Spleen (tissue), 11 donors: ENCODE results near the gene RGS19. TPM values are rescaled to one million over a fixed set of nuclear protein-coding genes. Genes with fewer than 3 reads are reported as not detected.

Source experiments
- DNase-seq: peaks from one replicate; pipeline ENCODE4 v3.0.0-alpha.2; 2020
- H3K27ac ChIP-seq, 8 donors: fragments of 200-600 bp; sonication (generic) in 7 of 8; 1 replicate in 4 of 8; 2 replicates in 4 of 8; pipeline versions ENCODE4 v1.5.0 to v1.8.0; 2016 to 2021; ENCODE audit warnings: inconsistent platforms in 4 of 8, mild to moderate bottlenecking in 4 of 8, moderate library complexity in 1 of 8
- H3K27me3 ChIP-seq, 7 donors: fragments of 200-600 bp; sonication (generic) in 6 of 7; replicated peaks in 1 of 7; 1 replicate in 4 of 7; 2 replicates in 3 of 7; pipeline versions ENCODE4 v1.5.0 to v1.8.0; 2016 to 2021; ENCODE audit warnings: inconsistent platforms in 3 of 7, mild to moderate bottlenecking in 1 of 7
- H3K36me3 ChIP-seq, 6 donors: fragments of 200-600 bp; sonication (generic) in 5 of 6; 1 replicate in 4 of 6; 2 replicates in 2 of 6; pipeline versions ENCODE4 v1.5.0 to v1.8.0; 2016 to 2021; ENCODE audit warnings: inconsistent platforms in 2 of 6
- H3K4me1 ChIP-seq, 6 donors: fragments of 200-600 bp; sonication (generic) in 5 of 6; 1 replicate in 3 of 6; 2 replicates in 3 of 6; pipeline versions ENCODE4 v1.5.0 to v1.8.0; 2016 to 2021; ENCODE audit warnings: inconsistent platforms in 3 of 6
- H3K4me3 ChIP-seq, 8 donors: fragments of 200-600 bp; sonication (generic) in 7 of 8; 1 replicate in 4 of 8; 2 replicates in 4 of 8; pipeline versions ENCODE4 v1.5.0 to v1.8.0; 2016 to 2021; ENCODE audit warnings: inconsistent platforms in 4 of 8, mild to moderate bottlenecking in 4 of 8, moderate library complexity in 2 of 8
- H3K9me3 ChIP-seq, 8 donors: fragments of 200-600 bp; sonication (generic) in 7 of 8; 1 replicate in 4 of 8; 2 replicates in 4 of 8; pipeline versions ENCODE4 v1.5.0 to v1.8.0; 2016 to 2021; ENCODE audit warnings: inconsistent platforms in 4 of 8
- CTCF ChIP-seq, 11 experiments: fragments of 200-600 bp in 7 of 11; fragments of 450-650 bp in 4 of 11; sonication (generic) in 4 of 11; IDR thresholded peaks in 8 of 11; conservative IDR thresholded peaks in 3 of 11; 1 replicate in 7 of 11; 2 replicates in 4 of 11; pipeline versions ENCODE4 v1.4.0 to v1.8.0; 2016 to 2021; ENCODE audit warnings: antibody characterized with exemption in 11 of 11, inconsistent platforms in 4 of 11, mild to moderate bottlenecking in 1 of 11
- POLR2A ChIP-seq, 3 donors: fragments of 450-650 bp; IDR thresholded peaks; one replicate each; pipeline ENCODE4 v1.5.1; 2017; ENCODE audit warnings: antibody characterized with exemption in 3 of 3, mild to moderate bottlenecking in 1 of 3
- POLR2AphosphoS5 ChIP-seq, 3 donors: sonication (generic); formaldehyde crosslinking; IDR thresholded peaks; one replicate each; pipeline ENCODE4 v1.5.1; 2017; ENCODE audit warnings: antibody characterized with exemption in 3 of 3
- WGBS, 5 donors: extraction: QIAGEN DNeasy Blood & Tissue Kit in 3 of 5; methylation state at CpG; one replicate each; pipeline versions ENCODE4 v1.1.5 to v1.1.7; 2013 to 2018; 5-methylcytosine and 5-hydroxymethylcytosine counted together
- intact Hi-C: fragments of 100-400 bp; cut with DNase I; formaldehyde crosslinking; loops from one replicate; pipeline ENCODE4 v1.15.0; 2023; ENCODE audit warnings: low total_unique reads
- polyA plus RNA-seq, 3 donors: library from polyadenylated mRNA; stranded (reverse); fragments of 200-250 nt; gene quantifications; one replicate each; pipeline ENCODE4 v1.2.1, GENCODE V29; 2013
- total RNA-seq, 7 donors: library from RNA; depleted of rRNA in 3 of 7; stranded (reverse); fragments of >200 nt in 3 of 7; fragmentation: NEBNext Ultra II Directional in 4 of 7; extraction: Animal tissue kit (Norgen Biotek cat#: 25700) in 4 of 7; gene quantifications; one replicate each; pipeline versions ENCODE4 v1.1.0 to v1.2.1, GENCODE V29; 2016 to 2021
- donor health status: healthy with polysubstance abuse.
- donor health status: DM: no; HTN: no; CAD: no; lungs with moderate emphysema.
- donor health status: DM: no; HTN: no; CAD: no.
- donor health status: Bipolar disorder and iron deficiency.
- donor health status: healthy.
- donor health status: DM: no; HTN: no; CAD: no.
- donor health status: DM: yes; HTN: yes; CAD: no.

RGS19 gene
- total and polyA plus RNA-seq, 10 donors: 80.4 to 186 (median 102) TPM

GRCh38 chr20:64032706-64033624 is 46.4 kb downstream of the RGS19 start:
- peaks cover 4 to 48% (median 29%) of the 10 kb centered on the region in 6 donors for H3K4me1 ChIP-seq
- TF ChIP-seq CTCF (IDR thresholded peaks at IDR 0.05 in 8 of 11, conservative IDR thresholded peaks at IDR 0.05 in 3 of 11) (no peak), POLR2A (IDR thresholded peaks at IDR 0.05) (no peak), POLR2AphosphoS5 (IDR thresholded peaks at IDR 0.05) (peak in 1 of 3 donors; percentile 42)
- H3K27me3 ChIP-seq: peaks cover 0 to 17% (median 3%) of the 10 kb centered on the region in 7 donors
- H3K4me3 ChIP-seq: no peak overlapping the region
- DNase-seq: peak; percentile 74
- no peak overlapping the region for H3K27ac ChIP-seq
- 88 to 94% (median 92%) methylated on average over 29 to 31 of the region's 31 CpGs for WGBS, 5 donors
- peaks cover 2 to 78% (median 67%) of the 10 kb centered on the region in 6 donors for H3K36me3 ChIP-seq
- H3K9me3 ChIP-seq: no peaks in the 10 kb centered on the region
- intact Hi-C loops: loop anchor here (10.0 kb wide), 1 partner anchor 48 kb away; the partner anchor contains the start of gene PRPF6

DNA sequence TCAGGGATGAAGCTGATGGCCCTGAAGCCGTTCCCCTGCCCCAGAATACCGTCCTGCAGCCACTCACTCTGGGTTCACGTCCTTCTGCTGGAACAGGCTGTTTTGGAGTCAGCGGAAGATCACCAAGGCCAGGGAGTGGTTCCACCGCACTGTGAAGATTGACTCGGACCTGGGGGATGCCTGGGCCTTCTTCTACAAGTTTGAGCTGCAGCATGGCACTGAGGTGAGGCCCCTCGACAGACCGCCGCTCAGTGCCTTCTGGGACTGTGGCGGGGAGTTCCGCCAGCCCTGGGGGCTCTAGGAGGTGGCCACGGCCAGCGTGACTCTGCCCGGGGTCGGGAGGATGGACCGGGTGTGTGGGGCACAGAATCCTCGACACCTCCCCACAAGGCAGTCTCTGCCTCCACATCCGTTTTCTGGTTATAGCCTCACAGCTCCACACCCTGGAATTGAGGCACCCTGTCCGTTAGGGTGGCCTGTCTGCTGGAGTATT is 47.5 kb downstream of the RGS19 start:
- WGBS, 5 donors: 89 to 94% (median 92%) methylated on average over 13 to 19 of the region's 19 CpGs
- H3K4me1 ChIP-seq: peaks cover 0 to 37% (median 20%) of the 10 kb centered on the region in 6 donors
- H3K4me3 ChIP-seq: no peak overlapping the region
- intact Hi-C loops: loop anchor here (10.0 kb wide), 1 partner anchor 47 kb away; the partner anchor contains the start of gene PRPF6
- TF ChIP-seq POLR2AphosphoS5 (IDR thresholded peaks at IDR 0.05) (no peak), CTCF (IDR thresholded peaks at IDR 0.05 in 8 of 11, conservative IDR thresholded peaks at IDR 0.05 in 3 of 11) (no peak), POLR2A (IDR thresholded peaks at IDR 0.05) (no peak)
- no peaks in the 10 kb centered on the region for H3K9me3 ChIP-seq
- peaks cover 7 to 89% (median 78%) of the 10 kb centered on the region in 6 donors for H3K36me3 ChIP-seq
- DNase-seq: no peak
- H3K27ac ChIP-seq: no peak overlapping the region
- H3K27me3 ChIP-seq: peaks cover 0 to 6% (median 0%) of the 10 kb centered on the region in 7 donors

DNA sequence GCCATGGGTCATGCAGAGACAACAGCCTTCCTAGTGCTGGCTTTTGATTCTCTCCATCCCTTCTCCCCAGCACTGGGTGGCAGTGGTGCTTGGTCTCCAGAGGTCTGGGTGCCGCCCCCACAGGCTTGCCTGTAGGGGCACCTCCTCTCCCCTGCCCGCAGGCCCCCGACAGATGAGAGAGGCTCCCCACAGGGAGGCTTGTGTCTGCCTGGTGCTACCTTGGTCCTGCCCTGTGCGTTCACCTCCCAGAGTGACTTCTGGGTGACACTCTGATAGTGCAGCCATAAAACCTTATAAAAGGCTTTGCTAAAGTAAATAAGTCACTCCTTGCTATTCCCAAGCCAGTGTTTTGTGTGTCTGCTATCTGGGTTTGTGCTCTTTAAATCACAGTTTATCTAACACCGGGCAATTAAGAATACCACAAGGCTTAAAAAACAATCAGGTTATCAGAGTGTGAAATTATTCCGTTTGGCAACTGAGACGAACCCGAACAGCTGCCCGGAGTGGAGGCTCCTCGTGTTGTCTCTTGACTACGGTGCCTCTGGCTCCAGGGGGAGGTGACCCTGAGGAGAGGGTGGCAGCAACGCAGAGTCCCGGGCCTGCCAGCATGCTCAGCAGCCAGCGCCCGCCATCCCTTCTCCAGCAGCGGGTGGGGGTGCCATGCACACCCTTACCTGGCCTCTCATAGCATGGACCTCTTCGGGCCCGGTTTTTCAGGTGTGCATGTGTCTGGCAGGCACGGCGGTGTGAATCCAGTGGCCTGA is 48.8 kb downstream of the RGS19 start:
- H3K27me3 ChIP-seq: no peaks in the 10 kb centered on the region
- H3K36me3 ChIP-seq: peaks cover 15 to 100% (median 92%) of the 10 kb centered on the region in 6 donors
- H3K4me3 ChIP-seq: no peak overlapping the region
- H3K27ac ChIP-seq: no peak overlapping the region
- 95 to 96% (median 96%) methylated on average over 20 of the region's 20 CpGs for WGBS, 5 donors
- H3K9me3 ChIP-seq: no peaks in the 10 kb centered on the region
- DNase-seq: no peak
- peaks cover 0 to 24% (median 11%) of the 10 kb centered on the region in 6 donors for H3K4me1 ChIP-seq
- TF ChIP-seq POLR2A (IDR thresholded peaks at IDR 0.05) (no peak), POLR2AphosphoS5 (IDR thresholded peaks at IDR 0.05) (peak in 1 of 3 donors; percentile 29)
- intact Hi-C loops: loop anchor here (10.0 kb wide), 1 partner anchor 46 kb away; the partner anchor contains the start of gene PRPF6
